Kidney (tissue), 14 donors: ENCODE measurements around the gene GIMAP1. TPM values are rescaled to one million over a fixed set of nuclear protein-coding genes. Genes with fewer than 3 reads are reported as not detected.
A peak's percentile ranks its signal among the peaks of the same experiment; 100 is the strongest.

Source experiments
- DNase-seq, 5 donors: peaks; one replicate each; pipeline ENCODE4 v3.0.0-alpha.2; 2013 to 2020
- FAIRE-seq: peaks from 2 replicates; lab custom pipeline; 2012; peaks lifted over from hg19 to GRCh38; lab: Jason Lieb, UNC
- H3K27ac ChIP-seq, 2 donors: one replicate each; pipeline ENCODE4 v1.7.0; 2013; ENCODE audit warnings: low read depth in 2 of 2, low read length in 2 of 2, inconsistent platforms in 1 of 2
- H3K27me3 ChIP-seq: one replicate; pipeline ENCODE4 v1.7.1; 2013; ENCODE audit warnings: low read length, inconsistent platforms; ENCODE audit not compliant: control insufficient read depth, insufficient read depth
- H3K36me3 ChIP-seq, 3 donors: one replicate each; pipeline versions ENCODE4 v1.7.0 to v1.7.1; 2013; ENCODE audit warnings: low read length in 3 of 3, control low read depth in 1 of 3, inconsistent platforms in 1 of 3; ENCODE audit not compliant: insufficient read depth in 3 of 3, control insufficient read depth in 2 of 3
- H3K4me1 ChIP-seq, 3 donors: one replicate each; pipeline versions ENCODE4 v1.7.0 to v1.7.1; 2013; ENCODE audit warnings: low read length in 3 of 3, inconsistent platforms in 1 of 3, low read depth in 1 of 3; ENCODE audit not compliant: control insufficient read depth in 2 of 3, insufficient read depth in 2 of 3
- H3K4me3 ChIP-seq, 3 donors: one replicate each; pipeline versions ENCODE4 v1.7.0 to v1.8.1; 2013; ENCODE audit warnings: low read length in 3 of 3, control low read depth in 1 of 3, inconsistent platforms in 1 of 3
- H3K9ac ChIP-seq, 3 donors: one replicate each; pipeline versions ENCODE4 v1.7.0 to v1.7.1; 2013; ENCODE audit warnings: low read length in 3 of 3, control low read depth in 1 of 3, inconsistent platforms in 1 of 3
- H3K9me3 ChIP-seq, 3 donors: one replicate each; pipeline versions ENCODE4 v1.7.0 to v1.7.1; 2013; ENCODE audit warnings: low read length in 3 of 3, control low read depth in 1 of 3, inconsistent platforms in 1 of 3; ENCODE audit not compliant: control insufficient read depth in 2 of 3, insufficient read depth in 1 of 3
- CTCF ChIP-seq: IDR thresholded peaks from 3 replicates; pipeline ENCODE4 v1.5.1; 2012; ENCODE audit warnings: mild to moderate bottlenecking, moderate library complexity, borderline replicate concordance; ENCODE audit not compliant: insufficient read depth; ENCODE audit errors: extremely low read depth
- intact Hi-C: fragments of 100-400 bp; cut with DNase I; formaldehyde crosslinking; loops from one replicate; pipeline ENCODE4 v1.11.1; 2022
- polyA plus RNA-seq: library from polyadenylated mRNA; stranded (reverse); fragments of 350-450 nt; fragmentation: Illumina TruSeq; extraction: RNeasy Lipid Tissue Mini Kit (QIAGEN cat#74804); gene quantifications from one replicate; pipeline ENCODE4 v1.2.3, GENCODE V29; 2014; ENCODE audit warnings: low read depth, low replicate concordance; ENCODE audit not compliant: insufficient read depth
- total RNA-seq: library from RNA; stranded (reverse); fragmentation: NEBNext Ultra II Directional; extraction: Animal tissue kit (Norgen Biotek cat#: 25700); gene quantifications from one replicate; pipeline ENCODE4 v1.2.1, GENCODE V29; 2021
- donor health status: control.
- donor health status: control.
- donor health status: control.
- donor health status: control.
- donor health status: control.
- donor health status: DM: yes; HTN: yes; CAD: no.
- donor health status: Normal renal cell carcinoma (clear cell type).

GIMAP1 gene
- total and polyA plus RNA-seq, 2 donors from 2014 or later = 6.4 to 10.2 TPM

GRCh38 chr7:150685219-150686029, 31.0 kb upstream of the GIMAP1 start, which contains the start of gene GIMAP2:
TSS of gene GIMAP2 (plus strand) at chr7:150685706. CDS start at chr7:150687060, 1,354 bp downstream.
- Histone ChIP-seq H3K4me3 (peak within 1 kb of the TSS; percentile 50 to 66 (median 63)), H3K27ac (peak within 1 kb of the TSS; percentile 61 to 87), H3K4me1 (peaks cover 0 to 5% (median 0%) of the 10 kb centered on the region in 3 donors), H3K9me3 (no peaks in the 10 kb centered on the region), H3K27me3 (no peaks in the 10 kb centered on the region), H3K36me3 (no peaks in the 10 kb centered on the region), H3K9ac (peak within 1 kb of the TSS; percentile 45 to 63 (median 62))
- TF ChIP-seq CTCF = no peak
- intact Hi-C loops = no loop called here
- FAIRE-seq = no peak
- peak in 2 of 5 donors; percentile 20 to 47 for DNase-seq

DNA sequence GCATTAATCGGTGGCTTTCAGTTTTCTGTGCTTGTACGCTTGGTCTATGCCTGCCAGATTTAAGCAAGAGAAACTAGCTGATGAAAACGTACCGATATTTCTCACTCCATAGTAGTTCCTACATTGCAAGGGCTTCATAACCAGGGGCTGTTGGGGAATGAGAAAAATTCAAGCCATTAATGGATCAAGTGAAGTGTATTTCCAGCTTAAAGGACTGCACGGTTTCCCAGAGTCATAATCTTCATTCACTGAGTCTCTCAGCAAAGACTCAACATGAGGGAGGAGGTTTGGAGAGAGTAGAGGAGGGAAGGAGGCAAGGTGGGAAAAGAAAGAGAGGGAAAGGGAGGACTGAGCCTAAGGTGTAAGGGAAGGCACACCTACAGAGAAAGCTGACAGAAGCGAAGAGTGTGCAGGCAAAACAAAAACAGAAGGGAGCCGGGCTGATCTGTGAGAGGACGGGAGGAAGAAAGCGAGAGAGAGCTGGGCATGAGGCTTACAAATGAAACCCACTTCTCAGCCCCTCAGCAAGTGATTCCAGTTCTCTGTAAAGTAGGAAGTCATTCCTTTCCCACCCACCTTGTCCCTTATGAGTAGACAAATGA, 30.3 kb upstream of the GIMAP1 start:
- Histone ChIP-seq H3K36me3 (no peaks in the 10 kb centered on the region), H3K4me3 (peak overlapping the region; percentile 50 to 66 (median 63)), H3K27me3 (no peaks in the 10 kb centered on the region), H3K4me1 (peaks cover 0 to 5% (median 0%) of the 10 kb centered on the region in 3 donors), H3K9me3 (no peaks in the 10 kb centered on the region), H3K27ac (peak overlapping the region; percentile 61 to 87), H3K9ac (peak overlapping the region; percentile 45 to 63 (median 62))
- TF ChIP-seq CTCF = no peak
- DNase-seq (no peak), FAIRE-seq (no peak)
- intact Hi-C loops = no loop called here

DNA sequence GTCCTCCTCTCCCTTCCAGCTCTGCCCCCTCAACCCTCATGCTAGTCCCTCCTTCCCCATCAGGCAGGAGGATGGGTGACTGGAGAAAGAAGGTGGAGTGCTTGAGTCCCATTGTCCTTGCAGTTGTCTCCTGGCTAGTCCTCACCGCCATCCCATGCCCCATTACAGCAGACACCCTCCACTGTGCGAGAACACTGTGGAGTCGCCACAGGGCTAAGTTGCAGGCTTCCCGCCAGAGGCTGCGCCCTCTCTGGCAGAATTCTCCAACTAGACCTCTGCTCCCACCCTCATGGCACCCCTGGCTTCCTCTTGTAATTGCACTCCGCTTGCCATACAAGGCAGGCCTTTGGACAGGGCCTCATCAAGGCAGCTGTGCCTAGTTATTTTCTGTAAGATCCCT, 27.8 kb upstream of the GIMAP1 start:
- FAIRE-seq = no peak
- Histone ChIP-seq H3K9ac (no peak overlapping the region), H3K27me3 (no peaks in the 10 kb centered on the region), H3K36me3 (no peaks in the 10 kb centered on the region), H3K27ac (no peak overlapping the region), H3K4me3 (no peak overlapping the region), H3K9me3 (peaks cover 0 to 3% (median 0%) of the 10 kb centered on the region in 3 donors), H3K4me1 (peaks cover 0 to 5% (median 0%) of the 10 kb centered on the region in 3 donors)
- intact Hi-C loops = no loop called here
- no peak for DNase-seq
- TF ChIP-seq CTCF = no peak
